Fibroblast of skin of left quadriceps (primary cell): ENCODE results near the gene CTAG1A.
"Not testable (repeated sequence)": the region's sequence is repeated elsewhere in the genome, so short reads cannot be mapped to it uniquely, and the experiment has no call there.

Experiments
- DNase-seq, 2 experiments: peaks; one replicate each; pipeline ENCODE4 v3.0.0-alpha.2; 2013; ENCODE audit warnings: low read depth in 2 of 2

The CTAG1A gene

DNA sequence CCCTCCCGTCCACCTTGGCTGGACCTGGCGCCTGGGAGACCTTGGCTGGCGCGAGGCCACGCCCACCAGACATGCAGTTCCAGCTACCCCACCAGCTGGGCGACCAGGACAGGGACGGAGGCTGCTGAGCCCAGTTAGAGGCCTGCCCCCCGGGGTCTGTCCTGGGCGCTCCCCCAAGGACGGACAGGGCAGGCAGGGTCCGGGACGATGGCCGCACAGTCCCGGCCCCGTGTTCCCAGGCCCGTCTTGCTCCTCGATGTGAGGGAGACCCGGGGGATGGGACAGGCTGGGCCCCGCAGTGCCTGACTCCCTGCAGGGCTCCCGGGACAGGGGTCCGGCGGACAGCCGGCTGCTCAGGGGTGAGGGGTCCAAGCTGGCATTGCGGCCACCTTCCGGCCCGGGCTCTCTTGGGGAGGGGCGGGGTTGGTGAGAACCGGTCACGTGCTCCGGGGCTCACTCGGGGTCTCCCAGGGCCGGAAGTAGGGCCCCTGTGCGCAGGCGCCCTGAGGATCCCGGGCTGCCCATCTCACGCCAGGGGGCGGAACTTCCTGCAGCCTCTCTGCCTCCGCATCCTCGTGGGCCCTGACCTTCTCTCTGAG is at the start of gene CTAG1A:
CTAG1A (plus strand) TSS at position 549 of the 599 bp plus-strand sequence. CDS start 74 bp downstream, outside the sequence.
- not testable (repeated sequence) for DNase-seq

DNA sequence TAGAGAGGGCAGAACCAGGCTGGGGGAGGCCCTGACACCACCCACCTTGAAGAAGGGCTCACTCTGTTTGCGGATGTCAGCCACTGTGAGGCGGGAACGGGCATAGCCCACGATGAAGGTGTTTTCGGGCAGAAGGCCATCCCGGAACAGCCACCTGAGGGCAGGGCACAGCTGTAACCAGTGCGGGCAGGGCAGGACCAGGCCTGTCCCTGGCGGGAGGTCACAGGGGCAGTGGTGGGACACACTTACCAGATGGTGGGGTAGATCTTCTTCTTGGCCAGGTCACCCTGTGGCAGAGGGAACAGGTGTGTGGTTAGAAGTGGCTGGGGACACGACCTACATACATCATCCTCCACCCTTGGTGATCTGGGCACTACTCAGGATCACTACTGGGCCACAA is 49.0 kb upstream of the CTAG1A start:
- no peak for DNase-seq

- DNase-seq = no peak
Observed at GRCh38 chrX:154539077-154539476, 45.9 kb upstream of the CTAG1A start.

DNA sequence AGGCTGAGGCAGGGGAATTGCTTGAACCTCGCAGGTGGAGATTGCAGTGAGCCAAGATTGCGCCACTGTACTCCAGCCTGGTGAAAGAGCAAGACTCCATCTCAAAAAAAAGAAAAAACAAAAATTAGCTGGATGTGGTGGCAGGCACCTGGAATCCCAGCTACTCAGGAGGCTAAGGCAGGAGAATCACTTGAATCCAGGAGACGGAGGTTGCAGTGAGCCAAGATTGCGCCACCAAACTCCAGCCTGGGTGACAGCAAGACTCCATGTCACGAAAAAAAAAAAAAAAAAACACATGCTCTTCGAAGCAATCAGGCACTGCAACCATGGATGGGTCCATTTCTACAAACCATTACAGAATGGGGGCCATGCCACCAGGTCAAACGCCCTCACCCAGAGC is 44.6 kb upstream of the CTAG1A start:
- not testable (repeated sequence) for DNase-seq

GRCh38 chrX:154540897-154541535 is 43.9 kb upstream of the CTAG1A start:
- DNase-seq = no peak

GRCh38 chrX:154541589-154541895 is 43.4 kb upstream of the CTAG1A start:
- DNase-seq = no peak

DNA sequence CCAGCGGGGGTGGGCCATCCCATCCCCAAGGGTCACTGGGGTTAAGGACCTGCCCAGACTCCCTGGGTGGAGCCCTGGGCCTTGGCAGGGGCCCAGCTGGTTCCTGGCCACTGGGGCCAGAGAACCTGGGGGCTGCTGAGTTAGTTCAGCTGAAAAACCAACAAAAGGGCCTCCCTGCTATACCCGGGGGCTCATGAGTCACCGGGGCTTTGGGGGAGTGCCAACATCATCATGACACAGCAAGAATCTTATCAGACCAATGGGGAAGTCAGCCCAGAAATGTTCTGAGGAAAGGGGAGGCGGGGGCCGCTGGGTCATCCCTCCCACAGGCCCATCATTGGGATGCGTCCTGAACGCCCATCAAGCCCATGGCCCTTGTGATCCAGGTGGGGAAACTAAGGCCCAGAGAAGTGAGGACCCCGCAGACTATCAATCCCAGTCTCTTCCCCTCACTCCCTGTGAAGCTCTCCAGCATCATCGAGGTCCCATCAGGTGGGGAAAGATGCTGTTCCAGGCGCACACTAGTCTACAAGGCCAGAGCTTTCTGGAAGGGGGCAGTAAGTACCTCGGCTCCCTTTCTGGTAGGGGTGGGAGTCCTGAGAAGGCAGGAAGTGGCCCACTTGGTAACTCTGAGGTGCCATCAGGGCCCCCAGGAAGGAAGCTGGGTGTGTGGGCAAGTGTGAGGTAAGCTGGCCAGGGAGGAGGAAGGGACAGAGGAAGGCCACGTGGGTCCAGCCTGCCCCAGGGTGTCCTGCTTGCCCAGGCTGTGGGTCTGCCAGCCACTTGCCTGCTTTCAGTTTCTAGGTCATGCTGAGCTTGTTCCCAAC is 42.8 kb upstream of the CTAG1A start:
- peak; percentile 85 to 86 for DNase-seq

DNA sequence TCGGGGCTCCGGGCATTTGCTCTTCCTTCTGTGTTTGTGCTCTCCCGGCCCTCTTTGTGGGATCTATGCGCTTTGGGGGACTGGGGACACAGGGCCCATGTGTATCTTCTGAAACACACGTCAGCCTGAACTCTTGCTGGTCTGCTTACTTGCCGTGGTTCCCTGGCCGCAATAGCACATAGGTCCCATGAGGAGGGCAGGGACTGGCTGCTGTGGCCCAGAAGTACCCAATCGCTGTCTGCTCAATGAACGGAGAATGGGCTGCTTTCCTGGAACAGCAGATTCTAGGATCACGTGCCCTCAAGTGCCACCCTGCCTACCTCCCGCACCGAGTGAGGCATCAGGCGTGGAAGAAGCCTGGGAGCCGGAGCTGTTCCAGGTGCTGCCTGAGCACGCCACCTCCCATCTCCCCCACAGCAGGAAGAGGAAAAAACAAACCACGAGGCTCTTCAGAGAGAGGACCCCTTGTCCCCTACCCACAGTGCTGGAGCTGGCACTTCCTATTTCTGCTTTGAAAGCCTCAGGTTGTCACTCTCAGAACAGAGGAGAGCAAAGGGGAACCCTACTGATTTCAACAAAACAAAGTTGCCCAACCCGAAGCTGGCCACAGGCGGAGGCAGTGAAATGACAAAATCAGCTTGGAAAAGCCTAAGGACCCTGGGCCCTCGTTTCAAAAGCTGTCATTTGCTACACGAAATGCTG is 42.1 kb upstream of the CTAG1A start:
- DNase-seq = no peak

GRCh38 chrX:154545673-154546274 is 39.2 kb upstream of the CTAG1A start:
- DNase-seq = no peak

DNA sequence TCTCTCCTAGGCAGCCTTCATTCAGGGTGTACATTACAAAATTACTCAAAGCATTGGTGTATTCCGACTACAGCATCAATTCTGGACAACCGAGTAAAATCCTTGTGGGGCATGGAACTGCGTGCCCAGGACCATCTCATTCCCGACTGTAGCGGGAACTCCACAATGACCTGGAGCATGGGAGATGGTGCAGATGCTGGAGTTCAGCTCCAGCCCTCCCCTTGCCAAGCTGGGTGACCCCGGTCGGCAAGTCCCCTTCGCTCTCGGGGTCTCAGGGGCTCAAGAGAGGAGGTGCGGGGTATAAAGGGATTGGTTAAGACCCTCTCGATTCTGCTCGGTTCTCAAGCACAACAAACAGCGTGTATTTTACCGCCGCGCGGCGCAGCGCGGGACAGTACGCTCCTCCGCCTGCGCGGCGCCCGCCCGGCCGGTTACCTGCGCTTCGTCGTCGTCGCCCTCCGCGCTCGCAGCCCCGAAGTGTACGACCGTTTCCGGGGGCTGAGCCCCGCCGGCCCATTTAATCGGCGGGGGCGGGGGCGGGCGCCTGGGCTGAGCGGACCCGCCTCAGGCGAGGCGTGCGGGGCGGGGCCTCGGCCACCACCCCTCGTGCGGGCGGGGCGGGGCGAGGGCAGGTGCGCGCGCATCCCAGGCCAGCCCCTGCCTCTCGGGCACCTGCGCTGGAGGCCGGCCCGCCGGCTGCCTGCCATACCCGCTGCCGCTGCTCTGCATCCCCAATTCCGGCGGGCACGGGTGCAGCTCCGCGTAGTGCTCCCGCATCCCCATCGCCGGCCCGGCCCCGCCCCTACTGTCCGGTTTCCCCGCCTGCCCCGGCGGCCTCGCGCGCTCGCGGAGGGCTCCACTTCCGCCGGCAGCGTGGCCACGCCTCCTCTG is 38.3 kb upstream of the CTAG1A start, which contains the start of gene G6PD:
G6PD (minus strand) TSS at position 493 of the 891 bp plus-strand sequence. CDS start 691 bp downstream, outside the sequence.
- peak; percentile 32 to 41 for DNase-seq

- DNase-seq = peak; percentile 77 to 80
Observed at GRCh38 chrX:154547245-154548027, 37.5 kb upstream of the CTAG1A start, which contains the start of gene IKBKG. Gene IKBKG, plus strand, starts transcription at chrX:154547620. Its CDS starts 4,383 bp downstream, at chrX:154552003.

DNA sequence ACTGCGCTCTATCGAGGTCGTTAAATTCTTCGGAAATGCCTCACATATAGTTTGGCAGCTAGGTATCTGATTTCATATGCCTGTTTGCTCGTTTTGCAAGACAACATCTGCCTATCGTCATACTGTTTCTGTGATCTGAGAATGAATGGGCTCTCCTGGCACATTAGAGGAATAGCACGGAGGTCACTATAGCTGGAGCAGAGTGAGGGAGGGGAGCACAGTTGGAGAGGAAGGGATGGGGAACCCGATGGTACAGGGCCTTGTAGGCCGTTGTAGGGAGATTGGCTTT is 37.0 kb upstream of the CTAG1A start:
- DNase-seq = no peak

- no peak for DNase-seq
Observed at GRCh38 chrX:154549766-154550165, 35.2 kb upstream of the CTAG1A start.

DNA sequence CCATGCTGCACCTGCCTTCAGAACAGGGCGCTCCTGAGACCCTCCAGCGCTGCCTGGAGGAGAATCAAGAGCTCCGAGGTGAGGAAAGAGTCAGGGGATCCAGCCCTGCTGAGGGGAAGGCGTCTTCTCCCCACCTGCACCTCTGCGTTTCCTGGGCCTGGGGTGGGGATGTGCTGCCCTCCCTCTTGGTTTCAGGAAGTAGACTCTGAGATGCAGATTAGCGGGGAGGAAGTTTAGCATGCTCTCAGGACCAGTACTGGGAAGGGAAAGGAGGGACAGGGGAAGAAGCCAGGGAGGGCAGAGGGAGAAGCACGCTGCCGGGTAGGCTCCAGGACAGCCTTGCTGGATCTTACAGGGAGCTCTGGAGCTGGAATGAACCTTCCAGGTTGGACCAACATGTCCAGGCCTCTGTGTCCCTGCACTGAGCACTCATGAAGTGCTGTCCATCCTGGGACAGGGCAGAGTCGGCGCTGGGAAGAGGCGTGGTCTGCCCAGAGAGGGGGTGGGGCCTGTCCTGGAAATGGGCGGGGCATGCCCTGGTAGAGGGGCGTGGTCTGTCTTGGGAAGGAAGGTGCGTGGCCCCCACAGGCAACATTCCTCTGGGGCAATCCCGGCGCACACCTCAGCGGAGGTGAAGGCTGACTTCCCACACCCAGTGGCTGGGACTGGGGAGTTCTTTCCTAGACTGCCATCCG is 32.7 kb upstream of the CTAG1A start:
- DNase-seq = not testable (repeated sequence)

DNA sequence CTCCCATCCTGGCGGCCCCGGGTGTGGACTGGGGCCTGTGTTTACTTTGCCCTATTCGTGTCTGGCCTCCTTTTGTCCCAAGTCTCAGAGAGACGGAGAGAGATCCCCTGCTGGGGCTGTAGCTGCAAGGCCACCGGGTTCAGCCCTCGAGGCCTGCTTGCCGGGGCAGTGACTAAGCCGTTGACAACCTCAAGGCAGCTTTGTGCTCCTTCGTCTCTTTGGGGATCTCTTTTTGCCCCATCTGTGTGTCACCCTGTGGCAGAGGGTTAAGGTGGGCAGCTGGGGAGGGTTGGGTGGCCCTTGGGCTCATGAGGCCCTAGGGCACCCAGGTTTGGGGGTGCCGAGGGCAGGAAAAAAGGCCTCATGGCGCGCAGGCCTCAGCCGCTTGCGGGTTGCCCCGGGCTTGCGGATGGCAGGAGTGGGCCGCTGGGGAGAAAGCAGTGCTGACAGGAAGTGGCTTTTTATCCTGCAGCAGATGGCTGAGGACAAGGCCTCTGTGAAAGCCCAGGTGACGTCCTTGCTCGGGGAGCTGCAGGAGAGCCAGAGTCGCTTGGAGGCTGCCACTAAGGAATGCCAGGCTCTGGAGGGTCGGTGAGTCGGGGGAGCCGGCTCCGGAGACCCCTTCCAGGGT is 26.8 kb upstream of the CTAG1A start:
- not testable (repeated sequence) for DNase-seq

DNA sequence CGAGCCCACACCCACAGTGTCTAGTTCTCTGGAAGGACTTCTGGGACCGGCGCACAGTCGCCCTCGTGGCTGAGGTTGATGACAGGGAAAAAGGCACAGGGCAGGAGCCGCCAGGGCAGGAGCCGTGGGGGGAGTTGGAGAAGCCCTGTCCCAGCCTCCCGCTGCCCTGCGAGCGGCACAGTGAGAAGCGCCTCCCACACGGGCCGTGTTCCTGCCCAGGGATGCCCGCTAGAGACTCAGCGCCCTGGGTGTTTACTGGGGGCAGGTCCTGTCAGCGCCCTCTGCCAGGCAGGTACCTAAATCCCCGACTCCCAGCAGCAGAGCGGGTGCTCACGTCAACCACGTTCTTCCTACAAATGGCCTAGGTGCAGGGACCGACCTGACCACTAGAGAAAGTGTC is 26.0 kb upstream of the CTAG1A start:
- DNase-seq = not testable (repeated sequence)

DNA sequence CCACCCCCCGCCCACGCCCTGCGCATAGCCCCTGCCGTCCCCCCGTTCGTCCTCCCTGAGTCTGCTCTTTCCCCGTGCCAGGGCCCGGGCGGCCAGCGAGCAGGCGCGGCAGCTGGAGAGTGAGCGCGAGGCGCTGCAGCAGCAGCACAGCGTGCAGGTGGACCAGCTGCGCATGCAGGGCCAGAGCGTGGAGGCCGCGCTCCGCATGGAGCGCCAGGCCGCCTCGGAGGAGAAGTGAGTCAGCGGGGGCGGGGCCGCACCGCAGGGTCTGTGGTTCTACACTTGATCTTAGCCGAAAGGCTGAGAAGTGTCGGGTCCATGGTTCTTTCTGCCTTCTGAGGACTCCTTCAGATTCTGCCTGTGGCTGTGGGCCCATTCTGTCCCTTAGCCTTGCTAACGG is 24.6 kb upstream of the CTAG1A start:
- DNase-seq = not testable (repeated sequence)

GRCh38 chrX:154562295-154562694 is 22.6 kb upstream of the CTAG1A start:
- not testable (repeated sequence) for DNase-seq

DNA sequence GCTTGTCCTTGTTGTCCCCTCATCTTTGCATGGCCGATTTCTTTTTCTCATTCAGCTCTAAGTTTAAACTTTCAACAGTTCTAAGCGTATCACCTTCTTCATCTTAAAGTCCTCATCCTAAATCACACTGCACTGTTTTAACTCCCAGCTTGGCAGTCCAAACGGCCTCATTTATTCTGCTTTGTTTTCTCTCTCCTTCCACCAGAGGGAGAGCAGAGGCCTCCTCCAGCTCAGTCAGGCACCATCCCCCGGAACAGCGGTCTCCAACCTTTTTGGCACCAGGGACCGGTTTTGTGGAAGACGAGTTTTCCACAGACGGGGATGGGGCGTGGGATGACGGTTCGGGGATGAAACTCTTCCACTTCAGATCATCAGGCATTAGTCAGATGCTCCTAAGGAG is 14.6 kb upstream of the CTAG1A start:
- DNase-seq = not testable (repeated sequence)
